SK-N-SH (cell line): Measurements from ENCODE around the gene ARHGAP21. TPM values are rescaled to one million over a fixed set of nuclear protein-coding genes. Genes with fewer than 3 reads are reported as not detected.

Experiments
- CTCF ChIA-PET: fragments of 300-600, 350-600 bp; formaldehyde crosslinking; extraction: SDS; loops from one replicate; lab custom pipeline; 2021; lab: Yijun Ruan, JAX
- POLR2A ChIA-PET: fragments of 350-600 bp; sonication (Branson Sonifier 250); formaldehyde crosslinking; extraction: SDS; loops from one replicate; lab custom pipeline; 2020; ENCODE audit warnings: antibody characterized with exemption, inconsistent platforms; lab: Yijun Ruan, JAX
- DNase-seq: peaks from one replicate; pipeline ENCODE4 v3.0.0; 2012
- H2AFZ ChIP-seq: fragments of 200-600 bp; sonication (generic); 2 replicates; pipeline ENCODE4 v1.8.1; 2016; ENCODE audit warnings: antibody characterized with exemption, mild to moderate bottlenecking, low read depth
- H3F3A ChIP-seq: fragments of 200-600 bp; sonication (generic); replicated peaks from 2 replicates; pipeline ENCODE3; 2016; ENCODE audit warnings: antibody characterized with exemption, mild to moderate bottlenecking; ENCODE audit not compliant: insufficient read depth
- H3K27ac ChIP-seq, 2 experiments: fragments of 200-500 bp in 1 of 2; fragments of 200-600 bp in 1 of 2; sonication (Bioruptor generic) in 1 of 2; sonication (generic), shearing (Covaris generic) in 1 of 2; 2 replicates each; pipeline versions ENCODE4 v1.5.1 to v1.6.1; 2014 to 2016; ENCODE audit warnings: low read depth in 2 of 2, inconsistent platforms in 1 of 2, low read length in 1 of 2, mild to moderate bottlenecking in 1 of 2, mixed read lengths in 1 of 2
- H3K27me3 ChIP-seq: fragments of 200-600 bp; sonication (generic), shearing (Covaris generic); 2 replicates; pipeline ENCODE4 v1.6.1; 2016; ENCODE audit warnings: mixed run types; ENCODE audit not compliant: insufficient read depth
- H3K36me3 ChIP-seq, 2 experiments: fragments of 200-500 bp in 1 of 2; fragments of 200-600 bp in 1 of 2; sonication (Bioruptor generic) in 1 of 2; sonication (generic) in 1 of 2; replicated peaks in 1 of 2; 2 replicates each; pipeline versions ENCODE3 to v1.5.1; 2014 to 2016; ENCODE audit warnings: low read length in 1 of 2, mild to moderate bottlenecking in 1 of 2; ENCODE audit not compliant: insufficient read depth in 2 of 2, control insufficient read depth in 1 of 2
- H3K4me1 ChIP-seq, 2 experiments: fragments of 200-500 bp in 1 of 2; fragments of 200-600 bp in 1 of 2; sonication (Bioruptor generic) in 1 of 2; sonication (generic), shearing (Covaris generic) in 1 of 2; 2 replicates each; pipeline versions ENCODE4 v1.5.1 to v1.6.1; 2014 to 2016; ENCODE audit warnings: low read depth in 1 of 2, low read length in 1 of 2, mixed run types in 1 of 2; ENCODE audit not compliant: insufficient read depth in 2 of 2, control insufficient read depth in 1 of 2
- H3K4me2 ChIP-seq: fragments of 200-600 bp; sonication (generic), shearing (Covaris generic); 2 replicates; pipeline ENCODE4 v1.6.1; 2017; ENCODE audit warnings: mixed run types
- H3K4me3 ChIP-seq, 2 experiments: fragments of 200-500 bp in 1 of 2; fragments of 200-600 bp in 1 of 2; sonication (Bioruptor generic) in 1 of 2; sonication (generic), shearing (Covaris generic) in 1 of 2; 2 replicates each; pipeline versions ENCODE4 v1.5.1 to v1.8.1; 2014 to 2016; ENCODE audit warnings: low read depth in 2 of 2, inconsistent platforms in 1 of 2, low read length in 1 of 2, mild to moderate bottlenecking in 1 of 2, mixed read lengths in 1 of 2, moderate library complexity in 1 of 2
- H3K79me2 ChIP-seq: fragments of 200-600 bp; sonication (generic); 2 replicates; pipeline ENCODE4 v1.8.1; 2017; ENCODE audit warnings: mild to moderate bottlenecking; ENCODE audit not compliant: insufficient read depth
- H3K9ac ChIP-seq: fragments of 200-600 bp; sonication (generic); 2 replicates; pipeline ENCODE4 v1.6.1; 2017; ENCODE audit warnings: mixed run types
- H3K9me2 ChIP-seq: fragments of 200-600 bp; sonication (generic); 2 replicates; pipeline ENCODE4 v1.6.1; 2017; ENCODE audit warnings: mixed run types
- H3K9me3 ChIP-seq: fragments of 200-600 bp; sonication (generic); 2 replicates; pipeline ENCODE4 v1.6.1; 2017; ENCODE audit warnings: mixed run types, mild to moderate bottlenecking, moderate library complexity
- H4K20me1 ChIP-seq: fragments of 200-600 bp; sonication (generic); 2 replicates; pipeline ENCODE4 v1.6.1; 2017; ENCODE audit warnings: mild to moderate bottlenecking, mixed run types; ENCODE audit not compliant: insufficient read depth
- CHD2 ChIP-seq: fragments of 150-350 bp; IDR thresholded peaks from 2 replicates; pipeline ENCODE4 v1.6.1; 2018; ENCODE audit warnings: low read length; ENCODE audit not compliant: partially characterized antibody
- ELF1 ChIP-seq: IDR thresholded peaks from 2 replicates; pipeline ENCODE4 v1.4.0; 2012
- EP300 ChIP-seq, 2 experiments: IDR thresholded peaks; 2 replicates each; pipeline versions ENCODE4 v1.4.0 to v1.6.1; 2012; ENCODE audit warnings: borderline replicate concordance in 1 of 2, low read depth in 1 of 2, low read length in 1 of 2
- GATA2 ChIP-seq: sonication (generic); formaldehyde crosslinking; IDR thresholded peaks from 2 replicates; pipeline ENCODE4 v1.5.0; 2020; ENCODE audit warnings: mild to moderate bottlenecking, missing genetic modification reagents
- MEF2A ChIP-seq: IDR thresholded peaks from 2 replicates; pipeline ENCODE4 v1.4.0; 2012; ENCODE audit warnings: low read depth, borderline replicate concordance
- NRF1 ChIP-seq: IDR thresholded peaks from 2 replicates; pipeline ENCODE4 v1.6.1; 2012; ENCODE audit warnings: low read depth, mild to moderate bottlenecking, low read length
- POLR2AphosphoS5 ChIP-seq: IDR thresholded peaks from 2 replicates; pipeline ENCODE4 v1.6.1; 2012; ENCODE audit warnings: low read depth, low read length
- RCOR1 ChIP-seq: fragments of 150-350 bp; IDR thresholded peaks from 2 replicates; pipeline ENCODE4 v1.6.1; 2017; ENCODE audit warnings: antibody characterized with exemption, low read length
- RXRA ChIP-seq: IDR thresholded peaks from 2 replicates; pipeline ENCODE4 v1.4.0; 2012; ENCODE audit warnings: low read depth, mild to moderate bottlenecking, borderline replicate concordance
- SIN3A ChIP-seq: IDR thresholded peaks from 2 replicates; pipeline ENCODE4 v1.6.1; 2012; ENCODE audit warnings: low read depth, mild to moderate bottlenecking, low read length, moderate library complexity, borderline replicate concordance
- TEAD4 ChIP-seq: IDR thresholded peaks from 2 replicates; pipeline ENCODE4 v1.4.0; 2012; ENCODE audit warnings: mild to moderate bottlenecking, borderline replicate concordance; ENCODE audit not compliant: insufficient read depth
- YY1 ChIP-seq: IDR thresholded peaks from 2 replicates; pipeline ENCODE4 v1.4.0; 2012; ENCODE audit warnings: low read depth, mild to moderate bottlenecking
- WGBS: methylation state at CpG from one replicate; pipeline ENCODE4 v1.1.6; 2017; ENCODE audit warnings: low lambda C conversion rate; 5-methylcytosine and 5-hydroxymethylcytosine counted together
- polyA plus RNA-seq, 3 experiments: library from polyadenylated mRNA; depleted of rRNA; stranded (reverse); fragments of >200 nt; gene quantifications; 2 replicates each; pipeline ENCODE4 v1.2.3, GENCODE V29; 2012
- TF ChIP-seq, protein P1 (sequence below): fragments of 200-600 bp; sonication (generic); IDR thresholded peaks from 2 replicates; pipeline ENCODE4 v1.6.1; 2017; ENCODE audit warnings: antibody characterized with exemption, mild to moderate bottlenecking, moderate library complexity
- TF ChIP-seq, protein P2 (sequence below): IDR thresholded peaks from 2 replicates; pipeline ENCODE4 v1.4.0; 2012; ENCODE audit warnings: low read depth, borderline replicate concordance
- TF ChIP-seq, protein P3 (sequence below): IDR thresholded peaks from 2 replicates; pipeline ENCODE4; 2012

The ARHGAP21 gene
- polyA plus RNA-seq, 1 of the 3 experiments (the other 2 are of a cell fraction): 27.8 TPM

DNA sequence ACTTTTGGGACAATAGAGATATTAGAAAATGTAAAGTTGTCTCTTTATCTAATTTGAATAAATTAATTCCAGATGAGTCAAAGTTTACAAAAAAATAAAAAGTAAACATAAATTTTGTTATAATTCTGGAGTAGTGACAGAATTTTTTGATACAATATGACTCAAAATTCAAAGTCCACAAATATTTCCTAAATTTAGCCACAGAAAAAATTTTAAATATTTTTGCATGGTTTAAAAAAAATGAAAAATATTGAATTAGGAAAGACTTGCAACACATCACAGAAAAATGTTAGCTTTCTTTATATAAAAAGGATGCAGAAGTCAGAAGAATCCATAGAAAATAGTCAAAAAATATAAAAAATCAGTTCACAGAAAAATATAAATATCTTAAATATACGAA, 117.7 kb downstream of the ARHGAP21 start:
- peaks cover 18% of the 10 kb centered on the region; the same call in 1 of the 2 replicates for H3K79me2 ChIP-seq
- TF ChIP-seq, protein P1, sequence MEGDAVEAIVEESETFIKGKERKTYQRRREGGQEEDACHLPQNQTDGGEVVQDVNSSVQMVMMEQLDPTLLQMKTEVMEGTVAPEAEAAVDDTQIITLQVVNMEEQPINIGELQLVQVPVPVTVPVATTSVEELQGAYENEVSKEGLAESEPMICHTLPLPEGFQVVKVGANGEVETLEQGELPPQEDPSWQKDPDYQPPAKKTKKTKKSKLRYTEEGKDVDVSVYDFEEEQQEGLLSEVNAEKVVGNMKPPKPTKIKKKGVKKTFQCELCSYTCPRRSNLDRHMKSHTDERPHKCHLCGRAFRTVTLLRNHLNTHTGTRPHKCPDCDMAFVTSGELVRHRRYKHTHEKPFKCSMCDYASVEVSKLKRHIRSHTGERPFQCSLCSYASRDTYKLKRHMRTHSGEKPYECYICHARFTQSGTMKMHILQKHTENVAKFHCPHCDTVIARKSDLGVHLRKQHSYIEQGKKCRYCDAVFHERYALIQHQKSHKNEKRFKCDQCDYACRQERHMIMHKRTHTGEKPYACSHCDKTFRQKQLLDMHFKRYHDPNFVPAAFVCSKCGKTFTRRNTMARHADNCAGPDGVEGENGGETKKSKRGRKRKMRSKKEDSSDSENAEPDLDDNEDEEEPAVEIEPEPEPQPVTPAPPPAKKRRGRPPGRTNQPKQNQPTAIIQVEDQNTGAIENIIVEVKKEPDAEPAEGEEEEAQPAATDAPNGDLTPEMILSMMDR: no peak
- TF ChIP-seq CHD2 (no peak), YY1 (no peak), TEAD4 (no peak), GATA2 (no peak), NRF1 (no peak), RXRA (no peak), EP300 (IDR thresholded peaks at IDR 0.05; ENCODE audit: borderline replicate concordance in 1 of 2, low read depth in 1 of 2, low read length in 1 of 2) (no peak), MEF2A (no peak), RCOR1 (no peak), SIN3A (no peak), POLR2AphosphoS5 (no peak), ELF1 (no peak)
- TF ChIP-seq, protein P2, sequence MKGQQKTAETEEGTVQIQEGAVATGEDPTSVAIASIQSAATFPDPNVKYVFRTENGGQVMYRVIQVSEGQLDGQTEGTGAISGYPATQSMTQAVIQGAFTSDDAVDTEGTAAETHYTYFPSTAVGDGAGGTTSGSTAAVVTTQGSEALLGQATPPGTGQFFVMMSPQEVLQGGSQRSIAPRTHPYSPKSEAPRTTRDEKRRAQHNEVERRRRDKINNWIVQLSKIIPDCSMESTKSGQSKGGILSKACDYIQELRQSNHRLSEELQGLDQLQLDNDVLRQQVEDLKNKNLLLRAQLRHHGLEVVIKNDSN: no peak
- TF ChIP-seq, protein P3, sequence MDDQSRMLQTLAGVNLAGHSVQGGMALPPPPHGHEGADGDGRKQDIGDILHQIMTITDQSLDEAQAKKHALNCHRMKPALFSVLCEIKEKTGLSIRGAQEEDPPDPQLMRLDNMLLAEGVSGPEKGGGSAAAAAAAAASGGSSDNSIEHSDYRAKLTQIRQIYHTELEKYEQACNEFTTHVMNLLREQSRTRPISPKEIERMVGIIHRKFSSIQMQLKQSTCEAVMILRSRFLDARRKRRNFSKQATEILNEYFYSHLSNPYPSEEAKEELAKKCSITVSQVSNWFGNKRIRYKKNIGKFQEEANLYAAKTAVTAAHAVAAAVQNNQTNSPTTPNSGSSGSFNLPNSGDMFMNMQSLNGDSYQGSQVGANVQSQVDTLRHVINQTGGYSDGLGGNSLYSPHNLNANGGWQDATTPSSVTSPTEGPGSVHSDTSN: no peak
- TF ChIP-seq, all 33 proteins: peak for 0
- no peak overlapping the region for H3K4me2 ChIP-seq
- H3K9me2 ChIP-seq: no peaks in the 10 kb centered on the region
- H3K9me3 ChIP-seq: no peaks in the 10 kb centered on the region
- H3K9ac ChIP-seq: no peak overlapping the region
- WGBS: 94% methylated on average over 1 of the region's 1 CpG
- H3F3A ChIP-seq: peaks cover 8% of the 10 kb centered on the region
- H4K20me1 ChIP-seq: peaks cover 6% of the 10 kb centered on the region
- ChIA-PET POLR2A (no interaction called here), CTCF (no interaction called here)
- H3K4me1 ChIP-seq: peaks cover 0 to 13% of the 10 kb centered on the region in 2 experiments; a peak in 2 of 4 replicates
- no peak overlapping the region for H3K4me3 ChIP-seq
- H3K27ac ChIP-seq: no peak overlapping the region
- no peaks in the 10 kb centered on the region for H3K27me3 ChIP-seq
- no peak overlapping the region for H2AFZ ChIP-seq
- H3K36me3 ChIP-seq: peaks cover 30 to 53% of the 10 kb centered on the region in 2 experiments
- DNase-seq: no peak

DNA sequence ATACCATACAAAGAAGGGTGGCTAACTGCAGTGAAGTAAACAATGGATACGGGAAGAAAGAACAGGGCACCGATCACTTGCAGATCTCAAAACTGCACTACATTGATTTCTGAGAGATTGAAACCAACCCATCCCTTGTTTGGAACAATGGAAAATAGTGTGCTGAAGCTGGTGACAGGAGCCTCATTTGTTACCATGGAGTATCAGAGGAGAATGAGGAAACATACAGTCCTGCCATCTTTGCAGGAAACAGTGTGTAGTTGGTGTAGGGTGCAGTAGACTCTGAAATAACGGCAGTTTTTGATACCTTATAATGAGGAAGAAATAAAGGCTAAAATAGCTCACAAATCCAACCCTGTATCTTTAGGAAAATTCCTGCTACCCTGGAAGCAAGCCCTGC, 118.5 kb downstream of the ARHGAP21 start:
- Histone ChIP-seq H3K79me2 (peaks cover 12% of the 10 kb centered on the region; the same call in 1 of the 2 replicates), H2AFZ (no peak overlapping the region), H3K36me3 (peaks cover 37 to 54% of the 10 kb centered on the region in 2 experiments), H3K9ac (no peak overlapping the region), H3K9me2 (no peaks in the 10 kb centered on the region), H3K4me3 (no peak overlapping the region), H3K4me1 (peaks cover 0 to 13% of the 10 kb centered on the region in 2 experiments; a peak in 2 of 4 replicates), H3K9me3 (no peaks in the 10 kb centered on the region), H3K4me2 (no peak overlapping the region), H4K20me1 (peaks cover 6% of the 10 kb centered on the region), H3F3A (peaks cover 8% of the 10 kb centered on the region), H3K27ac (no peak overlapping the region), H3K27me3 (no peaks in the 10 kb centered on the region)
- POLR2A ChIA-PET: no interaction called here
- no peak for TF ChIP-seq SIN3A
- 90% methylated on average over 3 of the region's 3 CpGs for WGBS
- no peak for DNase-seq
- CTCF ChIA-PET: interaction anchor here (0.7 kb wide), 1 partner anchor 214 kb away, joined by 3 read pairs; no protein-coding TSS in a partner anchor
